Tibial nerve (tissue), 4 donors: ENCODE data around the gene RNF220. TPM values are rescaled to one million over a fixed set of nuclear protein-coding genes. Genes with fewer than 3 reads are reported as not detected.

Experiments used
- DNase-seq, 2 donors: peaks; one replicate each; pipeline ENCODE4 v3.0.0-alpha.2; 2019; ENCODE audit warnings: low spot score in 2 of 2
- H3K27ac ChIP-seq, 4 donors: fragments of 200-600 bp; sonication (generic) in 3 of 4; one replicate each; pipeline ENCODE4 v1.5.1; 2017 to 2019; ENCODE audit warnings: mild to moderate bottlenecking in 1 of 4
- H3K27me3 ChIP-seq, 2 donors: fragments of 200-600 bp; sonication (generic) in 1 of 2; one replicate each; pipeline versions ENCODE4 v1.5.1 to v1.6.0; 2017 to 2019
- H3K36me3 ChIP-seq, 3 donors: fragments of 200-600 bp; sonication (generic); one replicate each; pipeline ENCODE4 v1.5.1; 2018 to 2019
- H3K4me1 ChIP-seq, 4 donors: fragments of 200-600 bp; sonication (generic) in 3 of 4; one replicate each; pipeline ENCODE4 v1.5.1; 2017 to 2019
- H3K4me3 ChIP-seq, 4 donors: fragments of 200-600 bp; sonication (generic) in 3 of 4; one replicate each; pipeline ENCODE4 v1.5.1; 2017 to 2019; ENCODE audit warnings: mild to moderate bottlenecking in 1 of 4, moderate library complexity in 1 of 4
- H3K9me3 ChIP-seq, 4 donors: fragments of 200-600 bp; sonication (generic) in 3 of 4; one replicate each; pipeline ENCODE4 v1.5.1; 2017 to 2019
- EP300 ChIP-seq, 2 donors: sonication (generic); formaldehyde crosslinking; IDR thresholded peaks; one replicate each; pipeline ENCODE4 v1.6.1; 2017; ENCODE audit warnings: antibody characterized with exemption in 2 of 2, mild to moderate bottlenecking in 1 of 2
- POLR2A ChIP-seq, 2 donors: fragments of 450-650 bp; IDR thresholded peaks; one replicate each; pipeline ENCODE4 v1.6.1; 2017; ENCODE audit warnings: antibody characterized with exemption in 2 of 2, mild to moderate bottlenecking in 2 of 2, moderate library complexity in 2 of 2
- WGBS, 2 donors: methylation state at CpG; one replicate each; pipeline ENCODE4 v1.1.5; 2018; 5-methylcytosine and 5-hydroxymethylcytosine counted together
- total RNA-seq, 4 donors: library from RNA; depleted of rRNA; stranded (reverse); fragments of >200 nt; gene quantifications; one replicate each; pipeline ENCODE4 v1.1.0, GENCODE V29; 2016
- TF ChIP-seq, protein P1 (sequence below), 5 experiments: fragments of 200-600 bp in 3 of 5; fragments of 450-650 bp in 2 of 5; sonication (generic) in 3 of 5; IDR thresholded peaks; one replicate each; pipeline ENCODE4 v1.5.1; 2016 to 2019; ENCODE audit warnings: antibody characterized with exemption in 5 of 5, mild to moderate bottlenecking in 3 of 5, moderate library complexity in 2 of 5

RNF220 gene
- total RNA-seq, 4 donors from 2014 or later = 110 to 151 (median 114) TPM

DNA sequence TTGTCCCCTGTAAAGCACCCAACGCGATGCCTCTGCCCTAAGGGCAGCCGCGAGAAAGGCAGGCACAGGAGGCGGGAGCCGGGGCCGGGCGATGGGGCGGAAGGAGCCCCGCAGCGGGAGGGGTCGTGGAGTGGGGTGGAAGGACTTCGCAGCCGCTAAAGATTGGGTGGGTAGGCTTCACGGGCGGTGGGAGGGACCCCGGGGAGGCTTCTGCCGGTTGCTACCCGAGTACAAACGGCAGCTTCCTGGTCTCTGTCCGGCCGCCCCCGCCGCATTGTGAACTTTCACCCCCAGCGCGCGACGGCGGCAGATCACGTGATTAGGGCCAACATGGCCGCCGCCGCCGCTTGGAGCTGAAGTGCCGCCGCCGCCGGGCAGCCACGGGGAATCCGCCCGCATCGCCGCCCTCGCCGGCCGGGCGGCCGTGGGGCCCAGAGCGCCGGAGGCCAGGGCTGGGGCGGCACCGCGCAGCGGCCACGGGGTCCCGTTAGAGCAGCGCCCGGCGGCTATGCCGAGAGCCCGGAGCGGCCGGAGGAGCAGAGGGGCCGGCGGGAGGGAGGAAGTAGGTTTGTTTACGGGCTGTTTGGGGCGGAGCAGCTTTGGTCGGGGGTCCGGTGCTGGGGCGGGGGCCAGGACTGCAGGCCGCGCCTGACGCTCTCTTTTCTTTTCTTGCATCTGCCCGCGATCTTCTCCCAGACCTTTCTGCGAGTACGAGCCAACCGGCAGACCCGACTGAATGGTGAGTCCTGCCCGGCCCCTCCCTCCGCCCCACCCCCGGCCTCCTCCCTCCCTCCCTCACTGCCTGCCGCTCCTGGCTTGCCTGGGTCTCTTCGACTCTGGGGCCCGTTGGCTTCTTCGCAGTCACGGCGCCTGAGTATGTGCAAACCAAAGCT, 226.8 kb downstream of the RNF220 start:
- Histone ChIP-seq H3K9me3 (no peaks in the 10 kb centered on the region), H3K27ac (peak overlapping the region; percentile 69 to 96 (median 95)), H3K36me3 (peaks cover 0 to 36% (median 14%) of the 10 kb centered on the region in 3 donors), H3K4me1 (peaks cover 0 to 44% (median 10%) of the 10 kb centered on the region in 4 donors), H3K4me3 (peak overlapping the region; percentile 77 to 82 (median 79)), H3K27me3 (no peaks in the 10 kb centered on the region)
- TF ChIP-seq POLR2A (IDR thresholded peaks at IDR 0.05) (peak; percentile 75 to 77), EP300 (IDR thresholded peaks at IDR 0.05) (peak in 1 of 2 donors; percentile 83)
- TF ChIP-seq, protein P1, sequence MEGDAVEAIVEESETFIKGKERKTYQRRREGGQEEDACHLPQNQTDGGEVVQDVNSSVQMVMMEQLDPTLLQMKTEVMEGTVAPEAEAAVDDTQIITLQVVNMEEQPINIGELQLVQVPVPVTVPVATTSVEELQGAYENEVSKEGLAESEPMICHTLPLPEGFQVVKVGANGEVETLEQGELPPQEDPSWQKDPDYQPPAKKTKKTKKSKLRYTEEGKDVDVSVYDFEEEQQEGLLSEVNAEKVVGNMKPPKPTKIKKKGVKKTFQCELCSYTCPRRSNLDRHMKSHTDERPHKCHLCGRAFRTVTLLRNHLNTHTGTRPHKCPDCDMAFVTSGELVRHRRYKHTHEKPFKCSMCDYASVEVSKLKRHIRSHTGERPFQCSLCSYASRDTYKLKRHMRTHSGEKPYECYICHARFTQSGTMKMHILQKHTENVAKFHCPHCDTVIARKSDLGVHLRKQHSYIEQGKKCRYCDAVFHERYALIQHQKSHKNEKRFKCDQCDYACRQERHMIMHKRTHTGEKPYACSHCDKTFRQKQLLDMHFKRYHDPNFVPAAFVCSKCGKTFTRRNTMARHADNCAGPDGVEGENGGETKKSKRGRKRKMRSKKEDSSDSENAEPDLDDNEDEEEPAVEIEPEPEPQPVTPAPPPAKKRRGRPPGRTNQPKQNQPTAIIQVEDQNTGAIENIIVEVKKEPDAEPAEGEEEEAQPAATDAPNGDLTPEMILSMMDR (IDR thresholded peaks at IDR 0.05) = peak in 1 of 5 experiments; percentile 18
- DNase-seq = peak; percentile 91 to 94
- WGBS, 2 donors = 0% methylated on average over 21 to 27 of the region's 88 CpGs

DNA sequence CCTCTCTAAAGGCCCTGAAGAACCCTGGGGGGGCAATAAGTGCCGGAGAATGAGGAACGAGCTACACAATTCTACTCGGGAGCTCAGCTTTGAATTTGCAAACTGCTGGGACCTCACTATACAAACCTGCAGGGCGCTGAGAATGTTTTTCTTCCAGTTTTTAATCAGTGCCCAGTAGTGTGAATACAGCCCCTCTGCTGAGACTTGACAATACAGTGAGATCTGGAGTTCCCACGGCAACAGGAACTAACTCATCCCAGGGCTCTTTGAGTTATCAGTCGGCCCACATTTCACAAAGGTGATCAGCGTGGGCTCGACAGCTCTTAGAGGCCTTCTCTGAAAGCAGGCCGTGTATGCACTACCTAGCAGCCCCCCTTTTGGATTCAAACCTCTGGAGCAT, 227.5 kb downstream of the RNF220 start:
- Histone ChIP-seq H3K4me1 (peaks cover 0 to 46% (median 10%) of the 10 kb centered on the region in 4 donors), H3K27me3 (no peaks in the 10 kb centered on the region)
- 7 to 22% methylated on average over 9 of the region's 9 CpGs for WGBS, 2 donors

DNA sequence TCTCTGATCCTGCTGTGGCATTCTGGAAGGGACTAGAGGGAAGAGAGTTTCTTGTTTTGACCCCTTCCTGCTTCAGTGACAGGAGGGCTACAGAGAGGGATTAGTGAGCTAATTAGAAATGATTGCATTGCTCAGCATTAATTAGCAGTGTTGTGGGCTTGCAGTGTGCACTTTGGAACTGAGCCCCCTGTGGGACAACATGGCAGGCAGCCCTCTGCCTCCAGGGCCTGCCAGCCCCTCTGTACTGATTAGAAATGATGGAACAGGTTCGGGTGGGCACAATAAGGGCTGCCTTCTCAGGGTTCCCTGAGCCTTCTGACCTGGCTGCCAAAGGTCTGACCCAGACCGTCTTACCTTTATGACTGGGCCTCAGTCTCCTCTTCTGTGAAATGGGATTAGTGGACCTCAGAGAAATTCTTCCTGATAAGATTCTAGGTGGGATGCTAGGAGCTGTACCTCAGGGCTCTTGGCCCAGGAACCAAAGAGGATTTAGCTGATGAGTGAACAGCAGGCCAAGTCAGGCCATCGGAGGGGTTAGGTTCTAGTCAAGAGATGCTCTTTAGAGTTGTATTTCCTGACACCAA, 229.6 kb downstream of the RNF220 start:
- DNase-seq = no peak

More for the DNA sequence above, 227.5 kb downstream of the RNF220 start:
- DNase-seq = no peak
- Histone ChIP-seq H3K9me3 (no peaks in the 10 kb centered on the region), H3K27ac (peak overlapping the region; percentile 69 to 96 (median 95)), H3K4me3 (peak overlapping the region; percentile 77 to 82 (median 79)), H3K36me3 (peaks cover 0 to 43% (median 21%) of the 10 kb centered on the region in 3 donors)
- TF ChIP-seq POLR2A (IDR thresholded peaks at IDR 0.05) = no peak
- TF ChIP-seq, protein P1 (IDR thresholded peaks at IDR 0.05) = no peak
- TF ChIP-seq EP300 (IDR thresholded peaks at IDR 0.05) = no peak

DNA sequence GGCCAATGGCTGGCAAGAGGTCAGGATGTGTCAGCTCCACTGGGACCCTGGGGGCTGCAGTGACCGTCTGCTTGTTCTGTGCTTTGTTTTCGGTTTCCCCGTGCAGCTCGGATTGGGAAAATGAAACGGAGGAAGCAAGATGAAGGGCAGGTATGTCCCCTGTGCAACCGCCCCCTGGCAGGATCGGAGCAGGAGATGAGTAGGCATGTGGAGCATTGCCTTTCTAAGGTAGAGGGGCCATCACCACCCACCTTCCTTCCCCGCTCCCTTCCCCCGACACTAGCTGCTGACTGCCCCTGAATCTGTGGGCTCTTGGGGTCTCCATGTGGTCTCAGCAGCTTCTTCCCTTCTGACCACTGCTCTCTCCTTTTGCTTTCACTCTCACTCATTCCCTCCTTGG, 230.4 kb downstream of the RNF220 start:
- Histone ChIP-seq H3K27me3 (no peaks in the 10 kb centered on the region), H3K4me1 (peaks cover 0 to 46% (median 10%) of the 10 kb centered on the region in 4 donors), H3K9me3 (no peaks in the 10 kb centered on the region), H3K36me3 (peaks cover 3 to 71% (median 28%) of the 10 kb centered on the region in 3 donors), H3K27ac (no peak overlapping the region), H3K4me3 (no peak overlapping the region)
- WGBS, 2 donors = 73 to 78% methylated on average over 9 of the region's 9 CpGs
- TF ChIP-seq EP300 (IDR thresholded peaks at IDR 0.05) (no peak), POLR2A (IDR thresholded peaks at IDR 0.05) (no peak)
- TF ChIP-seq, protein P1 (IDR thresholded peaks at IDR 0.05) = no peak
- DNase-seq = no peak

More for the DNA sequence above, 229.6 kb downstream of the RNF220 start:
- TF ChIP-seq, protein P1 (IDR thresholded peaks at IDR 0.05) = no peak
- TF ChIP-seq EP300 (IDR thresholded peaks at IDR 0.05) (no peak), POLR2A (IDR thresholded peaks at IDR 0.05) (no peak)
- no peak overlapping the region for H3K27ac ChIP-seq
- H3K4me3 ChIP-seq = no peak overlapping the region
- 81 to 98% methylated on average over 3 of the region's 3 CpGs for WGBS, 2 donors
- H3K36me3 ChIP-seq = peaks cover 0 to 64% (median 28%) of the 10 kb centered on the region in 3 donors
- H3K27me3 ChIP-seq = no peaks in the 10 kb centered on the region
- H3K4me1 ChIP-seq = peaks cover 0 to 46% (median 10%) of the 10 kb centered on the region in 4 donors
- no peaks in the 10 kb centered on the region for H3K9me3 ChIP-seq
